ENCODE results near the gene ZFAND3. TPM values are rescaled to one million over a fixed set of nuclear protein-coding genes. Genes with fewer than 3 reads are reported as not detected.

Gene ZFAND3
- total RNA-seq, 1 experiment from 2014 or later, result 47.2 TPM

DNA sequence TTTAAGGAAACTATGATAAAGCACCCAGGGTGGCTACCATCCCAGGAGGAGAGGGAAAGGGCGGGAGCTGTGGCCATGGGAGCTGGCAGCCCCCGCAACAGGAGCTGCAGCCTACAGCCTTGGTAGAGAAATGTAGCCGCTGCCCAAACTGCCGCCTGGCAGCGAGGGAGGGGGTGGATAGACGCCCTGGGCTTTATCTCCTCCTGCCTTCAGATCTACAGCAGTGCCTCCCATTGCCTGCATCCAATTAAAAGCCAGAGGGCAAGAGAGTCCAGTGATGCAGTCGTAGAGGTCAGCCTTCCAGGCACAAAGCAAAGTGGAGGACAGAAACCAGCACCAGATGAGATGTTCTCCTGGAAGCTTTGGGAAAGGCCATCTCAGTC is 35.0 kb upstream of the ZFAND3 start:
- ChIA-PET CTCF (no interaction called here), POLR2A (no interaction called here), RAD21 (ENCODE audit: low non-redundant PET in 1 of 2, low total read pairs in 2 of 2, uncharacterized antibody in 2 of 2, unreplicated experiment in 2 of 2) (no interaction called here)
- Histone ChIP-seq H3K9me2 (ENCODE audit: insufficient read depth) (no peaks in the 10 kb centered on the region), H3K36me3 (ENCODE audit: control insufficient read depth in 1 of 2, insufficient read depth in 2 of 2, low read length in 2 of 2) (no peaks in the 10 kb centered on the region), H3K27ac (ENCODE audit: low read depth, low read length) (no peak overlapping the region), H2AFZ (ENCODE audit: low read depth, low read length, poor library complexity, severe bottlenecking) (no peak overlapping the region), H3K9ac (ENCODE audit: low read length) (no peak overlapping the region), H3K79me2 (ENCODE audit: insufficient read depth, low read length) (no peaks in the 10 kb centered on the region), H4K20me1 (ENCODE audit: insufficient read depth) (no peaks in the 10 kb centered on the region), H3K27me3 (ENCODE audit: insufficient read depth, low read length) (no peaks in the 10 kb centered on the region), H3K4me3 (replicated peaks in 1 of 2; ENCODE audit: low read depth in 1 of 2, low read length in 2 of 2) (no peak overlapping the region), H3K4me2 (ENCODE audit: low read length) (no peak overlapping the region), H3K4me1 (ENCODE audit: control insufficient read depth in 1 of 2, insufficient read depth in 2 of 2, low read length in 2 of 2) (peaks cover 0 to 15% of the 10 kb centered on the region in 2 experiments; a peak in 2 of 4 replicates), H3K9me3 (ENCODE audit: control insufficient read depth in 1 of 2, insufficient read depth in 1 of 2, low read depth in 1 of 2, low read length in 2 of 2) (no peaks in the 10 kb centered on the region)
- ATAC-seq (no peak), DNase-seq (ENCODE audit: low read depth, low spot score) (no peak)
- TF ChIP-seq, protein P1, sequence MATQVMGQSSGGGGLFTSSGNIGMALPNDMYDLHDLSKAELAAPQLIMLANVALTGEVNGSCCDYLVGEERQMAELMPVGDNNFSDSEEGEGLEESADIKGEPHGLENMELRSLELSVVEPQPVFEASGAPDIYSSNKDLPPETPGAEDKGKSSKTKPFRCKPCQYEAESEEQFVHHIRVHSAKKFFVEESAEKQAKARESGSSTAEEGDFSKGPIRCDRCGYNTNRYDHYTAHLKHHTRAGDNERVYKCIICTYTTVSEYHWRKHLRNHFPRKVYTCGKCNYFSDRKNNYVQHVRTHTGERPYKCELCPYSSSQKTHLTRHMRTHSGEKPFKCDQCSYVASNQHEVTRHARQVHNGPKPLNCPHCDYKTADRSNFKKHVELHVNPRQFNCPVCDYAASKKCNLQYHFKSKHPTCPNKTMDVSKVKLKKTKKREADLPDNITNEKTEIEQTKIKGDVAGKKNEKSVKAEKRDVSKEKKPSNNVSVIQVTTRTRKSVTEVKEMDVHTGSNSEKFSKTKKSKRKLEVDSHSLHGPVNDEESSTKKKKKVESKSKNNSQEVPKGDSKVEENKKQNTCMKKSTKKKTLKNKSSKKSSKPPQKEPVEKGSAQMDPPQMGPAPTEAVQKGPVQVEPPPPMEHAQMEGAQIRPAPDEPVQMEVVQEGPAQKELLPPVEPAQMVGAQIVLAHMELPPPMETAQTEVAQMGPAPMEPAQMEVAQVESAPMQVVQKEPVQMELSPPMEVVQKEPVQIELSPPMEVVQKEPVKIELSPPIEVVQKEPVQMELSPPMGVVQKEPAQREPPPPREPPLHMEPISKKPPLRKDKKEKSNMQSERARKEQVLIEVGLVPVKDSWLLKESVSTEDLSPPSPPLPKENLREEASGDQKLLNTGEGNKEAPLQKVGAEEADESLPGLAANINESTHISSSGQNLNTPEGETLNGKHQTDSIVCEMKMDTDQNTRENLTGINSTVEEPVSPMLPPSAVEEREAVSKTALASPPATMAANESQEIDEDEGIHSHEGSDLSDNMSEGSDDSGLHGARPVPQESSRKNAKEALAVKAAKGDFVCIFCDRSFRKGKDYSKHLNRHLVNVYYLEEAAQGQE (IDR thresholded peaks at IDR 0.05; ENCODE audit: low read depth), result no peak
- TF ChIP-seq CEBPB (IDR thresholded peaks at IDR 0.05; ENCODE audit: low read depth), result no peak
- TF ChIP-seq EGR1 (IDR thresholded peaks at IDR 0.05; ENCODE audit: low read depth), result no peak
- TF ChIP-seq TCF7L2 (IDR thresholded peaks at IDR 0.05; ENCODE audit: borderline replicate concordance, extremely low read depth, insufficient read depth, insufficient read length), result no peak
- TF ChIP-seq SIN3A (IDR thresholded peaks at IDR 0.05; ENCODE audit: low read depth), result no peak
- TF ChIP-seq, protein P2, sequence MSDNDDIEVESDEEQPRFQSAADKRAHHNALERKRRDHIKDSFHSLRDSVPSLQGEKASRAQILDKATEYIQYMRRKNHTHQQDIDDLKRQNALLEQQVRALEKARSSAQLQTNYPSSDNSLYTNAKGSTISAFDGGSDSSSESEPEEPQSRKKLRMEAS (IDR thresholded peaks at IDR 0.05), result no peak
- TF ChIP-seq EZH2 (IDR thresholded peaks at IDR 0.05), result no peak
- TF ChIP-seq RAD21 (IDR thresholded peaks at IDR 0.05; ENCODE audit: low read depth), result no peak
- TF ChIP-seq SP1 (IDR thresholded peaks at IDR 0.05; ENCODE audit: low read depth), result no peak
- no peak for TF ChIP-seq ELF1 (IDR thresholded peaks at IDR 0.05; ENCODE audit: borderline replicate concordance, low read depth)
- no peak for TF ChIP-seq FOSL1 (IDR thresholded peaks at IDR 0.05; ENCODE audit: low read depth)
- TF ChIP-seq, protein P3, sequence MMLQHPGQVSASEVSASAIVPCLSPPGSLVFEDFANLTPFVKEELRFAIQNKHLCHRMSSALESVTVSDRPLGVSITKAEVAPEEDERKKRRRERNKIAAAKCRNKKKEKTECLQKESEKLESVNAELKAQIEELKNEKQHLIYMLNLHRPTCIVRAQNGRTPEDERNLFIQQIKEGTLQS (IDR thresholded peaks at IDR 0.05), result no peak
- TF ChIP-seq JUND (IDR thresholded peaks at IDR 0.05), result no peak
- no peak for TF ChIP-seq POLR2A (IDR thresholded peaks at IDR 0.05; ENCODE audit: borderline replicate concordance, extremely low read depth, insufficient read depth, insufficient read length)
- no peak for TF ChIP-seq POLR2AphosphoS5 (IDR thresholded peaks at IDR 0.05; ENCODE audit: low read depth, low read length)
- no peak for TF ChIP-seq CBX3 (IDR thresholded peaks at IDR 0.05; ENCODE audit: low read depth)
- no peak for TF ChIP-seq EZH2phosphoT487 (IDR thresholded peaks at IDR 0.05; ENCODE audit: borderline replicate concordance)
- intact Hi-C loops (cut with micrococcal nuclease), result no loop called here
- BruUV-seq (replicated peaks), result no TSS peak
